ENCODE measurements around the gene SLC12A8.

Gene SLC12A8

GRCh38 chr3:125054062-125054448, 158.5 kb downstream of the SLC12A8 start:
- peak; percentile 23 for DNase-seq (ENCODE audit: low read depth)

GRCh38 chr3:125053304-125053699, 159.2 kb downstream of the SLC12A8 start:
- DNase-seq (ENCODE audit: low read depth) = no peak

- peak; percentile 93 for DNase-seq (ENCODE audit: low read depth)
Measured at GRCh38 chr3:125052624-125053303, 159.8 kb downstream of the SLC12A8 start.

GRCh38 chr3:125051715-125052581, 160.6 kb downstream of the SLC12A8 start:
- peak; percentile 95 for DNase-seq (ENCODE audit: low read depth)

- DNase-seq (ENCODE audit: low read depth) = no peak
Measured at GRCh38 chr3:125051205-125051604, 161.3 kb downstream of the SLC12A8 start.

- peak; percentile 18 for DNase-seq (ENCODE audit: low read depth)
Measured at GRCh38 chr3:125050488-125051090, 162.0 kb downstream of the SLC12A8 start.

GRCh38 chr3:125048282-125048681, 164.3 kb downstream of the SLC12A8 start:
- no peak for DNase-seq (ENCODE audit: low read depth)

- DNase-seq (ENCODE audit: low read depth) = peak; percentile 94
Measured at GRCh38 chr3:125045965-125046364, 166.6 kb downstream of the SLC12A8 start.

- DNase-seq (ENCODE audit: low read depth) = no peak
Measured at GRCh38 chr3:125045194-125045593, 167.4 kb downstream of the SLC12A8 start.

GRCh38 chr3:125043599-125044151, 168.9 kb downstream of the SLC12A8 start:
- no peak for DNase-seq (ENCODE audit: low read depth)

GRCh38 chr3:125042725-125043406, 169.7 kb downstream of the SLC12A8 start:
- no peak for DNase-seq (ENCODE audit: low read depth)

- DNase-seq (ENCODE audit: low read depth) = no peak
Measured at GRCh38 chr3:125039131-125040100, 173.1 kb downstream of the SLC12A8 start.

- no peak for DNase-seq (ENCODE audit: low read depth)
Measured at GRCh38 chr3:125037498-125038150, 174.9 kb downstream of the SLC12A8 start.

- no peak for DNase-seq (ENCODE audit: low read depth)
Measured at GRCh38 chr3:125035217-125035616, 177.3 kb downstream of the SLC12A8 start.

GRCh38 chr3:125033616-125034015, 178.9 kb downstream of the SLC12A8 start:
- no peak for DNase-seq (ENCODE audit: low read depth)

- no peak for DNase-seq (ENCODE audit: low read depth)
Measured at GRCh38 chr3:125033135-125033534, 179.4 kb downstream of the SLC12A8 start.

- no peak for DNase-seq (ENCODE audit: low read depth)
Measured at GRCh38 chr3:125032683-125033082, 179.9 kb downstream of the SLC12A8 start.

Measured in ELR (cell line).